OCI-LY3 (cell line): ENCODE measurements around the gene TMEM140.

Source experiments
- H2AFZ ChIP-seq: fragments of 200-600, 300-600 bp; shearing (Covaris generic); 2 replicates; pipeline ENCODE4 v1.6.0; 2014; ENCODE audit warnings: antibody characterized with exemption, low read depth, low read length
- H3K27ac ChIP-seq: fragments of 200-600, 300-600 bp; sonication (generic); 2 replicates; pipeline ENCODE4 v1.5.1; 2014; ENCODE audit warnings: mild to moderate bottlenecking, low read length, moderate library complexity, mixed read lengths
- H3K27me3 ChIP-seq: fragments of 200-600, 300-600 bp; sonication (generic); 2 replicates; pipeline ENCODE4 v1.6.1; 2014; ENCODE audit warnings: low read depth, low read length, mixed read lengths
- H3K36me3 ChIP-seq: fragments of 200-600, 300-600 bp; sonication (generic); replicated peaks from 2 replicates; pipeline ENCODE3; 2014; ENCODE audit warnings: low read depth, low read length, mixed read lengths
- H3K4me1 ChIP-seq: fragments of 300-600, 200-600 bp; sonication (generic); 2 replicates; pipeline ENCODE4 v1.6.1; 2014; ENCODE audit warnings: low read length, mixed read lengths
- H3K4me2 ChIP-seq: fragments of 200-600, 300-600 bp; sonication (generic); 2 replicates; pipeline ENCODE4 v1.6.1; 2014; ENCODE audit warnings: low read length, mixed read lengths
- H3K4me3 ChIP-seq: fragments of 300-600, 200-600 bp; sonication (generic); 2 replicates; pipeline ENCODE4 v1.5.1; 2014; ENCODE audit warnings: antibody characterized with exemption, mild to moderate bottlenecking, low read length, moderate library complexity
- H3K79me2 ChIP-seq: fragments of 300-600, 200-600 bp; shearing (Covaris generic); 2 replicates; pipeline ENCODE4 v1.6.1; 2014; ENCODE audit warnings: mild to moderate bottlenecking, low read length, mixed read lengths
- H3K9ac ChIP-seq: fragments of 300-600, 200-600 bp; shearing (Covaris generic); 2 replicates; pipeline ENCODE4 v1.6.0; 2014; ENCODE audit warnings: mild to moderate bottlenecking, low read length, moderate library complexity
- H3K9me3 ChIP-seq: fragments of 200-600, 300-600 bp; shearing (Covaris generic); 2 replicates; pipeline ENCODE4 v1.6.1; 2014; ENCODE audit warnings: low read length, mixed read lengths; ENCODE audit not compliant: insufficient read depth
- H4K20me1 ChIP-seq: fragments of 200-600, 300-600 bp; sonication (generic); 2 replicates; pipeline ENCODE4 v1.6.1; 2016; ENCODE audit warnings: low read length, mixed read lengths; ENCODE audit not compliant: insufficient read depth
- CTCF ChIP-seq: fragments of 200-600, 300-600 bp; sonication (generic); IDR thresholded peaks from 2 replicates; pipeline ENCODE4 v1.5.1; 2014; ENCODE audit warnings: antibody characterized with exemption, low read length, low read depth
- EZH2phosphoT487 ChIP-seq: fragments of 200-600 bp; shearing (Covaris generic); IDR thresholded peaks from 2 replicates; pipeline ENCODE4 v1.6.1; 2018; ENCODE audit warnings: antibody characterized with exemption, mixed run types, low read depth

Gene TMEM140

GRCh38 chr7:135175931-135176330 lies 28.1 kb downstream of the TMEM140 start:
- Histone ChIP-seq H2AFZ (no peak overlapping the region), H3K4me1 (peaks cover 18% of the 10 kb centered on the region), H3K27me3 (no peaks in the 10 kb centered on the region), H3K4me2 (no peak overlapping the region), H4K20me1 (no peaks in the 10 kb centered on the region), H3K4me3 (no peak overlapping the region), H3K36me3 (no peaks in the 10 kb centered on the region), H3K79me2 (no peaks in the 10 kb centered on the region), H3K27ac (no peak overlapping the region), H3K9me3 (no peaks in the 10 kb centered on the region), H3K9ac (no peak overlapping the region)
- TF ChIP-seq EZH2phosphoT487 (no peak), CTCF (no peak)

GRCh38 chr7:135177028-135177696 lies 29.3 kb downstream of the TMEM140 start:
- no peaks in the 10 kb centered on the region for H3K9me3 ChIP-seq
- TF ChIP-seq CTCF (no peak), EZH2phosphoT487 (no peak)
- no peak overlapping the region for H3K9ac ChIP-seq
- no peaks in the 10 kb centered on the region for H4K20me1 ChIP-seq
- H2AFZ ChIP-seq = no peak overlapping the region
- H3K4me2 ChIP-seq = no peak overlapping the region
- H3K4me3 ChIP-seq = no peak overlapping the region
- H3K4me1 ChIP-seq = peaks cover 7% of the 10 kb centered on the region
- no peaks in the 10 kb centered on the region for H3K79me2 ChIP-seq
- no peaks in the 10 kb centered on the region for H3K36me3 ChIP-seq
- no peak overlapping the region for H3K27ac ChIP-seq
- no peaks in the 10 kb centered on the region for H3K27me3 ChIP-seq

DNA sequence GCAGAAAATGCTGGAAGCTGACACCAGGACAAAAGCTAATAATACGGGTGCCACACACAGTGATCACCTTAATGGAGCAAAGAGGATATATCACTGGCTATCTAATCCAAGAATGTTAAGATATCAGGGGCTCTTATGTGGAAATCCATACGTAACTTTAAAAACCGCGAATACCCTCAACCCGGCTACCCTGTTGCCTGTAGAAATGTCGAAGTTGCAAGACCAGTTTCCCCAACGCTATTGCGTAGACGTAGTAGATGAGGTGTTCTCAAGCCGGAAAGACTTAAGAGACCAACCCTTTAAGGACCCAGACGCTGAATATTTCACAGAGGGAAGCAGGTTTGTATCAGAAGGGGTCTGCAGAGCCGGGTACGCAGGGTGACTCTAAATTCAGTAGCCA lies 30.5 kb downstream of the TMEM140 start:
- Histone ChIP-seq H3K36me3 (no peaks in the 10 kb centered on the region), H2AFZ (no peak overlapping the region), H3K9me3 (no peaks in the 10 kb centered on the region), H3K27ac (no peak overlapping the region), H3K27me3 (no peaks in the 10 kb centered on the region), H3K9ac (no peak overlapping the region), H3K4me1 (no peaks in the 10 kb centered on the region), H3K4me3 (no peak overlapping the region), H3K4me2 (no peak overlapping the region), H3K79me2 (no peaks in the 10 kb centered on the region), H4K20me1 (no peaks in the 10 kb centered on the region)
- no peak for TF ChIP-seq EZH2phosphoT487
- TF ChIP-seq CTCF = no peak

GRCh38 chr7:135179321-135179925 lies 31.6 kb downstream of the TMEM140 start:
- Histone ChIP-seq H2AFZ (no peak overlapping the region), H3K4me1 (no peaks in the 10 kb centered on the region), H4K20me1 (no peaks in the 10 kb centered on the region), H3K79me2 (no peaks in the 10 kb centered on the region), H3K27ac (no peak overlapping the region), H3K27me3 (no peaks in the 10 kb centered on the region), H3K9ac (no peak overlapping the region), H3K9me3 (no peaks in the 10 kb centered on the region), H3K36me3 (peaks cover 6% of the 10 kb centered on the region), H3K4me2 (no peak overlapping the region), H3K4me3 (no peak overlapping the region)
- TF ChIP-seq CTCF = no peak
- no peak for TF ChIP-seq EZH2phosphoT487
